Cardiac septum (tissue), 1 donor: ENCODE measurements around the gene KCNH5. TPM values are rescaled to one million over a fixed set of nuclear protein-coding genes. Genes with fewer than 3 reads are reported as not detected.

Experiments
- DNase-seq: peaks from one replicate; pipeline ENCODE4 v3.0.0-alpha.2; 2020; ENCODE audit warnings: low spot score
- intact Hi-C: fragments of 100-400 bp; cut with DNase I; formaldehyde crosslinking; loops from one replicate; pipeline ENCODE4 v1.14.0; 2022
- total RNA-seq: library from RNA; stranded (reverse); fragmentation: NEBNext Ultra II Directional; extraction: Animal tissue kit (Norgen Biotek cat#: 25700); gene quantifications from one replicate; pipeline ENCODE4 v1.2.1, GENCODE V29; 2021
- donor health status: DM: no; HTN: no; CAD: no.

Gene KCNH5
- total RNA-seq, 1 donor from 2014 or later: not detected

DNA sequence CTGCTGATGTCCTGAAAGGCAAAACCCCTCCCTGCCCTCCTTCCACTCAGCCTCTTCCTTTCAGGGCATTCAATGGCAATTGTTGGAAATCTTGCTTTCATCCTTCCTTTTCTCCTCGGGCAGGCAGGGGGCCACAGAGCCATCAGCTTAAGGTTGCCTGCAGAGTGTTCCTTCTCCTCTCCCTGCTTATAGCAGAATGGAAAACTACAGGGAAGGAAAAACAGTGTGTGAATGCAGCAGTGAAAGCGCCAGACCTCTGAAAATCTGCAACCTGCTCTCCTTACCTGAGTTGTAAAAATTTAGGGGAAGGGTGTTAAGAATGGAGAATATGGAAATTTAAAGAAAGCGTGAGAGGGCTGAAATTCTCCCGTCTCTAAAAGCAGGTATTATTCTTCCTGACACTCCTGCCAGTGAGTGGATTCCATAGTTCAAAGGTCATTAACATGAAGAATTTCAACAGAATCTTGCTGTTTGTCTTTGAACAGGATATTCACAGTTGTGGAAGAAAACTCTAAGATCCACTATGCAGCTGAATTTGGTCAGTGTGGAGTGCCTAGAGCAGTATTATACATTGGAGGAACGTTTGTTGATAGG lies 348.8 kb downstream of the KCNH5 start:
- intact Hi-C loops: no loop called here
- no peak for DNase-seq

DNA sequence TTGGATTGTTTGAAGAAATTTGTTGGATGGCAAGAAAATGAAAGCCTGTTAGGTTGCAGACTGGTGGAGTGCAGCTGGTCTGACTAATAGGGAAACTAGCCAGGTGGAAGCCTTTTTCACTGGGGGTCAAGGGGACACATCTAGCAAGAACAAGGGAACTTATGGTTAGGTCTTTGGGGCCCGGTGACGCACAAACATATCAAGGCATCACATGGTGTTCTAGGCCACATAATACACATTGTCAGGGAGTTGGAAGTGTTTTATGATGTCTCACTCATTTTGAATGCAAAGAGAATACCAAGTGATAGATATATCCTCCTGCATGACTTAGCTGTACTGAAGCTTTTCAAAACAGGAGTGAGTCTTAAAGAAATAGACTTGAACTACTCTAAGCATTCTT lies 351.2 kb downstream of the KCNH5 start:
- DNase-seq: no peak
- intact Hi-C loops: no loop called here

- no peak for DNase-seq
- intact Hi-C loops: no loop called here
Observed at GRCh38 chr14:62692490-62693106, 352.7 kb downstream of the KCNH5 start.

DNA sequence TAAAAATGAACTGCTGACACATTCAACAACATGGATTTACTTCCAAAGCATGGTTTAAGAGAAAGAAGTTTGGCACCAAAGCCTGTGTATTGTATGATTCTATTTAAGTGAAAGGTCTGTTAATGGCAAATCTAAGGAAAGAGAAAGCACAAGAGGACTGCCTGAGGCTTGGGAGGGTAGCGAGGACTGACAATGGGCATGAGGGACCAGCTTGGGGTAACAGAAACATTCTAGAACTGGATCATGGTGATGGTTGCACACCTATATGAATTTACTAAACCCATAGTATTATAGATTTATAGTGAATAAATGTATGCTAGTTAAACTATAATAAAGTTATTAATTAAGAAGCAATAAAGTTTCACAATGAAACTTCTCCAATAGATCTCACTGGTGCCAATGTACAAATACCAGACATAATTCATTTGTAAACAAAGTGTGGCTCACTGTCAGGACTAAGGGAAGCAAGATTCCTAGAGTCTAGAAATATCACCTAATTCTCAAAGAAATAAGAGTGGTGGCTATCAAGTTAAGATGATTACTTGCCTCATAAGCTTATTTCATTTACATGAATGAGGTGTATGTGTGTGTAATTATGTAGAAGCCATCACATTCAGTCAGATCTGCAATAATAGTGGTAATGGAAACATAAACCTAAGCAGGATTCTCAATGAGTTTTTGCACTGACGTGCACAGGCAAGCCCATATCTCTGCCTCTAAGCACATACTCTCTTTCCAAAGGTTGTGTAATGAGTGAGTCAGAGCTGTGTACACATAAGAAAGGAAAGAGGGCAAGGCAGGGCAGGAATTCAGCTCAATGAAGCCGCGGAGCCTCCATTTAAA lies 353.4 kb downstream of the KCNH5 start:
- no peak for DNase-seq
- intact Hi-C loops: no loop called here

- DNase-seq: no peak
- intact Hi-C loops: no loop called here
Observed at GRCh38 chr14:62689733-62690132, 355.5 kb downstream of the KCNH5 start.

- intact Hi-C loops: no loop called here
- DNase-seq: no peak
Observed at GRCh38 chr14:62687818-62688217, 357.4 kb downstream of the KCNH5 start.

GRCh38 chr14:62684376-62684775 lies 360.9 kb downstream of the KCNH5 start:
- intact Hi-C loops: no loop called here
- no peak for DNase-seq

DNA sequence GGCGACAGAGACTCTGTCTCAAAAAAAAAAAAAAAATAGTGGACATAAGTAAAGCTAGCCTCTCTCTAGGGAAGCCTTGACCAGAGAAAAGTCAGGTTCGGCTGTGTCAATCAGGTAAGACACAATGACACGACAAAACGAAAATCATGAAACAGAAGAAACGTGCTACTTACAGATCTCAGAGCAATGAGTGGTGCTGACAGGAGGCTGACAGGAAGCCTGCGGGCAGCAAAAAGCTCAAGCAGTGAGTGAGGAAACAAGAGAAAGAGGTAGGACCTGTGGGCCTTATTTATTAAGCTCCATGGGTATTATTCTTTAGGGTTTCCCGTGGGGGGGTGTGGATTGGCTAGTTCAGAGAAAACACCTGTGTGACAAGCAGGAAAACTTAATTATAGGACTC lies 363.1 kb downstream of the KCNH5 start:
- intact Hi-C loops: no loop called here

DNA sequence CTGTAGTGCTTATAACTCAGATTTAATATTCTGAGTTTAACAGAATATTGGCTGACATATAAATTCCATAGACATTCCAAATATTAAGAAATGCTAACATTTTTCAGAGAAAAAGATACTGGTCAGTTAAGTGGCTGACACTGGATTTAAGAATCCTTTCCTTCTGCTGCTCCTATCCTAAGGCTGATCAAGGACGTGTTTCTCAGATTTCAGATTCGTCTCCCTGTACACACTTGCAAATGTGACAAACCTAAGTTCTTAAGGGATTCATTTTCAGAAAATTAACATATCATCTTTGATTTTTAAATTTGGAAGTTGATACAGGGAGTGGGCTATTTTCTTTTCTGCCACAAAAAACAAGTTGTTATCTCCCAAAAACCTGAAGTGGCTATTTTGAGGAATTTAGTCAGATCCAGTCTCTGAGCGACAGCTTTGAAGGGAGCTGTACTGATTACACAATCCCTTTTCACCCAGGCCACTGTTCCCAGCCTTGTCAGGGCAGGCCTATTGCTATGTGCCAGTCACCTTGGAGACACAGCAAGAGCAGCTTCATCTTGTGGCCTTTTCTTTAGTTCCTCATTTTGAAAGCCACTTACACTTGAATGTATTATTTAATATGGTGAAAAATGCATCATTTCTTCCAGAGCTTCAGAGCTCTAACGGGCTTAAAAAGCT lies 370.6 kb downstream of the KCNH5 start:
- DNase-seq: no peak
- intact Hi-C loops: no loop called here

More for the DNA sequence above, 363.1 kb downstream of the KCNH5 start:
- no peak for DNase-seq

GRCh38 chr14:62673014-62673755 lies 372.1 kb downstream of the KCNH5 start:
- DNase-seq: no peak
- intact Hi-C loops: no loop called here

- intact Hi-C loops: no loop called here
- DNase-seq: no peak
Observed at GRCh38 chr14:62670526-62670925, 374.7 kb downstream of the KCNH5 start.

GRCh38 chr14:62667421-62667914 lies 377.8 kb downstream of the KCNH5 start:
- intact Hi-C loops: no loop called here
- DNase-seq: no peak

DNA sequence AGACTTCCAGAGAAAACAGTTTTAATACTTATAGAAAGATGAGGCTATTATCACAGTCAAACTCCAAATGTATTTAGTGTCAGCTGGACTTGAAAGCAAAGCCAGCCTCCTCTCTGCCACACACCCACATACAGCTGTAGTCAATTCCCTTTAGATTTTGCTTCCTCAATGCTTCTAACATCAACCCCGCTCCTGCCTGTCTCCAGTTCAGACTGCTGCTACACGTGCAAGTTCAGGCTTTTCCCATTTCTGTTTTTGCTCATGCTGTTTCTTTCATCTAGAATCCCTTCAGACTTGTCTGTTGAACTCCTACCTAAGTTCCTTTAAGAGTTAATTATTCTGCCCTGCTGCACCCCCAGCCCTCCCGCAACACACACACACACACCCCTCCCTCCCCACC lies 380.0 kb downstream of the KCNH5 start:
- DNase-seq: no peak
- intact Hi-C loops: no loop called here

DNA sequence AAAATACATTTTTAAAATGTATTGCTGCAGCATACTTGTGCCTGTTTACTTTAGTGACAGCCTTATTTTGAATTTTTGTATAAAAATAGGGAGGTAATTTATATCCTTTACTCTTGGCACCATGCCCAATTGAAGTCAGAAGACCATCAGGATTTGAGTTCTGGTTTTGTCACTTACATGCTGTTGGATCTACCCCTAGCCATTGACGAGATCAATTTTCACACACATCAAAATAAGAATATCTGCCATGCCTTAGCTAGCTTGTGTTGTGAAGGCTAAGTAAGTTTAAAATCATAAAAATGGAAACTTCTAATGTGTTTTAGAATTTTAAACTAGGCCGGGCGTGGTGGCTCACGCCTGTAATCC lies 381.8 kb downstream of the KCNH5 start:
- intact Hi-C loops: no loop called here
- DNase-seq: no peak

GRCh38 chr14:62662811-62663455 lies 382.3 kb downstream of the KCNH5 start:
- DNase-seq: no peak
- intact Hi-C loops: no loop called here

DNA sequence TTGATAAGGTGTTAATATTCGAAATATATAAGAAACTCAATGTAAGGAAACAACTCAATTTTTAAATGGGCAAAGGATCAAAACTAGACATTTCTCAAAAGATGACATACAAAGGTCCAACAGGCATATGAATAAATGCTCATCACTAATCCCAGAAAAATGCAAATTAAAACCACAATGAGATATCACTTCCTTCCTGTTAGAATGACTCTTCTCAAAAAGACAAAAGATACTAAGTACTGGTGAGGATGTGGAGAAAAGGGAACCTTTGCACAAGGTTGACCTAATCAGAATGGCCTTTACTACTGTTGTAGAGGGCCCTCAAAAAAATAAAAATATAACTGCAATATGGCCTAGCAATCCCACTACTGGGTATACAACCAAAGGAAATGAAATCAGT lies 383.4 kb downstream of the KCNH5 start:
- intact Hi-C loops: no loop called here
- DNase-seq: no peak

GRCh38 chr14:62658631-62659030 lies 386.6 kb downstream of the KCNH5 start:
- intact Hi-C loops: no loop called here

DNA sequence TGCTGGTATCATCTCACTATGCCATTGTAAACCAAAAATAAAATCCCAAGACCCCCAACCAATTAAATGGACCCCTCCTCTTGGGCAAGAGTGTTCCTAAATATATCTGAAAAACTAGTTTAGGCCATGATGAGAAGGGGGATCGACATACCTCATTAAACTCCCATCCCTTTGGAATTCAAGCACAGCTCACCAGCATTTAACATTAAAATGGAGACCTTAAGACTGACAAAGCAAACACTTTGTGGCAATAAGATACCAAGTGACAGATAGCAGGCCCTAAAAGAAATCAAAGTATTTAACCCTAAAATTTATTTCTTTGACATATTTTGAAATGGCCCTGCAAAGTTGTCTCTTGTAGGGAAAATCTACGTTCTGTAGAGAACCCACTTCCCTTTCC lies 387.9 kb downstream of the KCNH5 start:
- intact Hi-C loops: no loop called here

More at GRCh38 chr14:62658631-62659030, 386.6 kb downstream of the KCNH5 start:
- no peak for DNase-seq

GRCh38 chr14:62655166-62655565 lies 390.1 kb downstream of the KCNH5 start:
- no peak for DNase-seq
- intact Hi-C loops: no loop called here

More for the DNA sequence above, 387.9 kb downstream of the KCNH5 start:
- DNase-seq: no peak
